ENCODE data around the gene GIMAP8.

The GIMAP8 gene

DNA sequence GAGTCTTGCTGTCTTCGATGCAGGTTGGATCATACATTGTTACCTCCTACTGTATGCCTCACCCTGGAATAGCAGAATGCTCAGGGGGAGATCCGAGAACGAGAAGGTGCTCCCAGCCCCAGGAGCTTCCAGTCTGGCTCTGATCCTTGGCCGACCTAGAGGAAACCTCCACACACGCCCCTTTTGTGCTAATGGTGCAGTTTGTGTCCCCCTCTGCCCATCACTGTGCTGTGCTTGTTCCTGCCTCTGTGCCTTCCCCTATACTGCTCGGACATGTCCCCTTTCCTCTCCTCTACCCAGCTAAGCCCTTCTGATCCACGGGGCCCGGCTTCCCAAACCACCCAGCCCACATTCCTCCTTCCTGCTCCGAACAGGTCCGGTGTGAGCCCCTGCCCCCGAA lies 38.8 kb upstream of the GIMAP8 start:
- DNase-seq (ENCODE audit: low read depth) = no peak

- DNase-seq (ENCODE audit: low read depth) = no peak
These were observed 38.4 kb upstream of the GIMAP8 start for GRCh38 chr7:150412016-150412415.

- DNase-seq (ENCODE audit: low read depth) = no peak
These were observed 37.6 kb upstream of the GIMAP8 start for GRCh38 chr7:150412518-150413488.

GRCh38 chr7:150413640-150414081 lies 36.8 kb upstream of the GIMAP8 start:
- DNase-seq (ENCODE audit: low read depth) = no peak

- no peak for DNase-seq (ENCODE audit: low read depth)
These were observed 35.0 kb upstream of the GIMAP8 start for GRCh38 chr7:150415161-150416153.

GRCh38 chr7:150417239-150417638 lies 33.2 kb upstream of the GIMAP8 start:
- no peak for DNase-seq (ENCODE audit: low read depth)

- DNase-seq (ENCODE audit: low read depth) = no peak
These were observed 32.6 kb upstream of the GIMAP8 start for GRCh38 chr7:150417863-150418262.

DNA sequence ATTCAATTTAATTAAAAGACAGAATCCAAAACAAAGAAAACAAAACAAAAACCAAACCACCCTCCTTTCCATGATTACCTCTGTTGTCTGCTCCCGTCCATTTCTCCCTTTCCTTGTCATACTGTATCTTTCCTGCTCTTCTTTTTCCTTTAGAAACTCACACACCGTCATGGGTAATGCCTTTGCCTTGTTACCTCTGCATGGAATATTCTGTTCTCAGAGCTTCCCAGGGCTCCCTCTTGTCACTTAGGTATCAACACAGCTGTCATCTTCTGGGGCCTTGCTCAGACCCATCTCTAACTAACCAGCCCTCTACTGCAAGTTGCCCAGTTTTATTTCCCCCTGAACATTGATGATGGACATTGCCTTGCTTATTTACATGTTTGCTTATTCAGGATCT lies 30.2 kb upstream of the GIMAP8 start:
- no peak for DNase-seq (ENCODE audit: low read depth)

DNA sequence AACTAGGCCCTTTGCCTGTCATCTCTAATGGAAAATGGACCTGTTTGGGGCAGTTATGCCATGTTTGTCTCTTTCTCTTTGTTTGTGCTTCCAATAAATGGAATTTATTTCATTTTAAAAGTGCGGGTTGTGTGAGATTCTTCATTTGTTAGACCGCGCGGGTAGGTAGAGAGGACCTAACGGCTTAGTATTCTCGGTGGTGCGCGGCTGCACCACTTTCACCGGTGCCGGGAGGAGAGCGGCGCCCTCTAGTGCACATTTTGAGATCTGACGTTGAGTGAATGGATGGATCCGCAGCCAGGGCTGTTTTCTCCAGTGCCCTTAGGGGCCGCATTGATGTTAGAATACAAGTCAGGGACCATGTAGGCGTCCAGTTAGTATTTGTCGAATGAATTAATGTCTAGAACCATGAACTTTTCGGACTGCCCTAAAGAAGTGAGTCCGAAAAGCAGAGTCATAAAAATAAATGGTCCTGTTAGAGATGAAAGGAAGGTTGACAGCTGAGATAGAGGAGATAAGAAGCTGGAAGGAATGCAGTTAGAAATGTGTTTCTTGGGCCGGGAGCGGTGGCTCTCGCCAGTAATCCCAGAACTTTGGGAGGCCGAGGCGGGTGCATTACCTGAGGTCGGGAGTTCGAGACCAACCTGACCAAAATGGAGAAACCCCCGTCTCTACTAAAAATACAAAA lies 29.3 kb upstream of the GIMAP8 start:
- peak; percentile 86 for DNase-seq (ENCODE audit: low read depth)

- DNase-seq (ENCODE audit: low read depth) = no peak
These were observed 28.6 kb upstream of the GIMAP8 start for GRCh38 chr7:150421831-150422230.

DNA sequence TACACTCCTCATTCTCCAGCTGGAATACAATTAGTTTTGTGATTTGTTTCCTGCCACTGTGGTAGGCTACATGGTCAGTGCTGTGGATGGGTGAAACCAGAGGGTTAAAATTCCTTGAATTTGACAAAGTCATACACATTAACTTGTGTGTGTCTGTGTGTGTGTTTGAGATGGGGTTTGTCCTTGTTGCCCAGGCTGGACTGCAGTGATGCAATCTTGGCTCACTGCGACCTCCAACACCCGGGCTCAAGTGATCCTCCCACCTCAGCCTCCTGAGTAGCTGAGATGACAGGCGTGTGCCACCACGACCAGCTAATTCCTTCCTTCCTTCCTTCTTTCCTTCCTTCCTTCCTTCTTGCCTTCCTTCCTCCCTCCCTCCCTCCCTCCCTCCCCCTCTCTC lies 24.8 kb upstream of the GIMAP8 start:
- no peak for DNase-seq (ENCODE audit: low read depth)

GRCh38 chr7:150428671-150429451 lies 21.6 kb upstream of the GIMAP8 start:
- DNase-seq (ENCODE audit: low read depth) = no peak

DNA sequence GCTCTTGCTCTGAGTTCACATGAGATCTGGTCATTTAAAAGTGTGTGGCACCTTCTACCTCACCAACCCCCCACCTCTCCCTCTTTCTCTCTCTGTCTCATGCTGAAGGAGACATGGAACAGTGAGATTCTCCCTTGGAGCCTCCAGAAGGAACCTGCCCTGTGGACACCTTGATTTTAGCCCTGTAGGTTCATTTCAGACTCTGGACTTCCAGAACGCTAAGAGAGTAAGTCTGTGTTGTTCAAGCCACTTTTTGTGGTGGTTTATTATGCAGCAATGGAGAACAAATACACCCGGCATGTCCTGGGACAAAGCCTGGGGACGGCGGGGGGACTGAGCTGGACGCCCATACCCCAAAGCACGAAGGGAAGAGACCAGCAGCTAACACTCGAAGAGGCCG lies 20.7 kb upstream of the GIMAP8 start:
- DNase-seq (ENCODE audit: low read depth) = no peak

GRCh38 chr7:150430465-150431085 lies 19.9 kb upstream of the GIMAP8 start:
- no peak for DNase-seq (ENCODE audit: low read depth)

- DNase-seq (ENCODE audit: low read depth) = no peak
These were observed 18.4 kb upstream of the GIMAP8 start for GRCh38 chr7:150431839-150432658.

DNA sequence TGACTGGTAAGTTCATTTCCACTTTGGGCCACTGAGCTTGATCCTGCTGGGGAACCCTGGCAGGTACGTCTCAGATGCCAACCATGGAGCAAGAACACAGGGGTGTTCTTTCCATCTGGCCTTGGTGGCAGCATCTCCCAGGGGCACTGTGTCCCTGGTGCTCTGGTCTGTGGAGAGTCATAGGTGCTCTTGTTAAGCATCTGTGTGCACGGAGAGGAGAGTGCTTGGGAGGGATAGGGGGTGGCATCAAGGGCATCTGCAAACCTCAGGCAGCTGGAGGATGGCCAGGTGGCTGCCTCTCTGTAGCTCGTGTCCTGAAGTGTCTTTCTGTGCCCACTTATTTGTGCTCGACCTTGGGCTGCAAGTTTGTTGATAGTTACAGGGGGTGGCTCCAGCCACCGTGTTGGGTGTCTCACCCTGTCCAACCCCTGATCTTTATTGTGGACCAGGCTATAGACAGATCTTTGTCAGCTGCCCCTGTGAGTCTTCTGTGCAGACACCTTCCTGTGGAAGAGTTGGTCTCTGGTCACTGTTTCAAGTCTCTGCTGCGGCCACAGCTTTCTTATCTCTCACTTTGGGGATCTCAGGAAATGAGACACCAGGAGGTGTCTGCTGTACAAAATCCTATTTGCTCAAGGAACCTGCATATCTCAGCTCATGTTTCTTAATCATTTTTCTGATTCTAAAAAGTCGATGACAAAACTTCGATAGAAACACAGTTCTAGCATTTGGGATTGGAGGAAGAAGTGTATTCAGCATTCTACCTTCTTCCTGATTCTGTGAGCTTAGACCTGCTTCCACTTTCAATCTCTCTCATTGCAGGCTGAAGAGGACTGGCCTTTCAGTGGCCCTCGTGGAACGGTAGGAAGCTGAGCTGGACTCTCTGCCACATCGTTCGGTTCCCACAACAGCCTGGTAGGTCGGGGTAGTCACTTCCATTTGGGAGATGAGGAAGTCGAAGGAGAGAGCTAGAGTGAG lies 17.2 kb upstream of the GIMAP8 start:
- no peak for DNase-seq (ENCODE audit: low read depth)

DNA sequence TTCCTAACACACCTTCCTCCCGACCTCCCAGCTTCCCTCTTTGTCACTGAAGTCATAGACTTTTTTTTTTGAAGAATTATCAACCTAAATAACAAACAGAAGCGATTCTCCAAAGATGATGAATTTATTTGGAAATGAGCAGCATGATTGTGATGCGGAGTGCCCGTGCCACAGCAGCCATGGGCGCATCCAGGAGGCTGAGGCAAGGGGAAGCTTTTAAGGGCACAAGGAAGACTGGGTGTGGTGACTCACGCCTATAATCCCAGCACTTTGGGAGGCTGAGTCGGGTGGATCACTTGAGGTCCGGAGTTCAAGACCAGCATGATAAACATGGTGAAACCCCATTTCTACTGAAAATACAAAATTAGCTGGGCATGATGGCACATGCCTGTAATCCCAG lies 16.2 kb upstream of the GIMAP8 start:
- no peak for DNase-seq (ENCODE audit: low read depth)

DNA sequence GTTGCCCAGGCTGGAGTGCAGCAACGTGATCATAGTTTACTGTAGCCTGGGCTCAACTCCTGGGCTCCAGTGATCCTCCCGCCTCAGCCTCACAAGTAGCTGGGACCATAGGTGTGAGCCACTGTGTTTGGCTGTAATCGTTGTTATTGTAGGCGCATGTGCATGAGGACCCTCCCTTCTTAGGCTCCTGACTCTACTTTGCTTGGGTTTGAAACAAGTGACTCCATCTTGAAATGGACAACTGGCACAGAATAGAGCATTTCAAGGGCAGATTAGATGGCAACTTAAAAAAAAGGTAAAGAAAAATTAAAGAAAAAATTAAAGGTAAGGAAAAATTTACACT lies 15.4 kb upstream of the GIMAP8 start:
- DNase-seq (ENCODE audit: low read depth) = no peak

All from activated T-cell treated with anti-CD3 and anti-CD28 coated beads for 1 hour (primary cell).